CD4-positive, alpha-beta T cell (primary cell): ENCODE data around the gene SCG5. TPM values are rescaled to one million over a fixed set of nuclear protein-coding genes. Genes with fewer than 3 reads are reported as not detected.

ENCODE experiments used
- ATAC-seq: fragments of 200-7000 bp; cut with Tn5 transposase; one replicate; pipeline ENCODE4 v1.10.0; 2022; ENCODE audit warnings: mild to moderate bottlenecking; ENCODE audit not compliant: poor library complexity
- CTCF ChIA-PET: fragments of 350-600 bp; sonication (Branson Sonifier 250); formaldehyde crosslinking; loops from one replicate; lab custom pipeline; 2021; ENCODE audit warnings: antibody characterized with exemption, inconsistent platforms; lab: Charles Lee
- POLR2A ChIA-PET: fragments of 350-600 bp; sonication (Branson Sonifier 250); formaldehyde crosslinking; loops from one replicate; lab custom pipeline; 2021; ENCODE audit warnings: antibody characterized with exemption, inconsistent platforms; lab: Charles Lee
- DNase-seq, 14 experiments: peaks; one replicate each; pipeline ENCODE4 v3.0.0-alpha.2; 2013 to 2020; ENCODE audit warnings: mixed read lengths in 2 of 14
- H3K27ac ChIP-seq, 2 donors: one replicate each; pipeline versions ENCODE4 v1.5.1 to v1.7.0; 2013; ENCODE audit warnings: low read length in 2 of 2, low read depth in 1 of 2, mild to moderate bottlenecking in 1 of 2
- H3K27me3 ChIP-seq, 2 experiments: 1 replicate in 1 of 2; 2 replicates in 1 of 2; pipeline versions ENCODE4 v1.6.1 to v1.7.0; 2013; ENCODE audit warnings: low read length in 2 of 2, control low read depth in 1 of 2, mild to moderate bottlenecking in 1 of 2, moderate library complexity in 1 of 2; ENCODE audit not compliant: insufficient read depth in 2 of 2, control insufficient read depth in 1 of 2
- H3K36me3 ChIP-seq: one replicate; pipeline ENCODE4 v1.6.1; 2013; ENCODE audit warnings: low read length, control low read depth; ENCODE audit not compliant: insufficient read depth
- H3K4me1 ChIP-seq: one replicate; pipeline ENCODE4 v1.6.1; 2013; ENCODE audit warnings: low read length, control low read depth; ENCODE audit not compliant: insufficient read depth
- H3K4me3 ChIP-seq: one replicate; pipeline ENCODE4 v1.5.1; 2013; ENCODE audit warnings: mild to moderate bottlenecking, low read length, moderate library complexity
- H3K9me3 ChIP-seq, 2 experiments: 1 replicate in 1 of 2; 2 replicates in 1 of 2; pipeline versions ENCODE4 v1.6.1 to v1.7.0; 2013; ENCODE audit warnings: low read length in 2 of 2, mild to moderate bottlenecking in 2 of 2, control low read depth in 1 of 2, moderate library complexity in 1 of 2; ENCODE audit not compliant: control insufficient read depth in 1 of 2, insufficient read depth in 1 of 2
- H3K27ac Mint-ChIP-seq: one replicate; pipeline ENCODE4 v1.8.0; 2020; ENCODE audit warnings: mixed read lengths
- H3K27me3 Mint-ChIP-seq: one replicate; pipeline ENCODE4 v1.8.0; 2021; ENCODE audit warnings: mixed read lengths
- H3K36me3 Mint-ChIP-seq: one replicate; pipeline ENCODE4 v1.8.0; 2021; ENCODE audit warnings: low read depth, mixed read lengths
- H3K4me1 Mint-ChIP-seq: one replicate; pipeline ENCODE4 v1.8.0; 2021; ENCODE audit warnings: low read depth, mixed read lengths
- H3K4me3 Mint-ChIP-seq: one replicate; pipeline ENCODE4 v1.8.0; 2020; ENCODE audit warnings: mild to moderate bottlenecking, mixed read lengths
- H3K9me3 Mint-ChIP-seq: one replicate; pipeline ENCODE4 v1.8.0; 2020; ENCODE audit warnings: mixed read lengths
- intact Hi-C, 2 experiments: fragments of 100-400 bp; cut with DNase I in 1 of 2; cut with micrococcal nuclease in 1 of 2; formaldehyde crosslinking; loops; one replicate each; pipeline versions ENCODE4 v1.15.1 to v1.9.0; 2023 to 2025; cut with DNase I, micrococcal nuclease
- total RNA-seq, 174 experiments: library from RNA in 2 of 174; stranded (reverse) in 2 of 174; gene quantifications; one replicate each; pipeline ENCODE4 v1.2.3 and lab custom pipeline; 2021 to 2026
- TF ChIP-seq, protein P1 (sequence below): fragments of 200-600 bp; IDR thresholded peaks from one replicate; pipeline ENCODE4 v1.8.0; 2022; ENCODE audit warnings: antibody characterized with exemption, mild to moderate bottlenecking

SCG5 gene
- total RNA-seq, 2 experiments from 2014 or later = not detected

DNA sequence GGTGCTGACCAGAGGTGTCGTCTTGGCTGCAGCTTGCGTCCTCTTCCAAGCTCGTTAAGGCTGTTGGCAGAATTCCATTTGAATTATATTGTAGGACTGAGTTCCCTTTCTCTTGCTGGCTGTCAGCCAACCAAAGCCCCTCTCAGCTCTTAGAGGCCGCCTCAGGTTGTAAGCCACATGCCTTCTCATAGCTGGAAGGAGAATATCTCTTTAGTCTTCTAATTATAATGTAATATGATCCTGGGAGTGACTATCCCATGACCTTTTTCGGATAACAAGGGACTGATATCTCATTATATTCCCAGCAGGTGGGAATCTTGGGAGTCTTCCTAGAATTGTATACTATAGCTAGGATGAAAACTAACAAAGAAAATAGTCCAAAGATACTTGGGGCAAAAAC lies 4.8 kb downstream of the SCG5 start:
- ChIA-PET POLR2A (no interaction called here), CTCF (interaction anchor here (1.2 kb wide), 1 partner anchor 16 kb away, joined by 4 read pairs; no protein-coding TSS in a partner anchor)
- no peaks in the 10 kb centered on the region for H3K36me3 ChIP-seq
- Mint-ChIP-seq H3K9me3 (no peaks in the 10 kb centered on the region), H3K4me3 (no peak overlapping the region), H3K27me3 (no peaks in the 10 kb centered on the region), H3K4me1 (no peaks in the 10 kb centered on the region), H3K27ac (no peak overlapping the region), H3K36me3 (no peaks in the 10 kb centered on the region)
- no peak for ATAC-seq
- no peak for DNase-seq
- intact Hi-C loops = no loop called here
- no peaks in the 10 kb centered on the region for H3K27me3 ChIP-seq
- no peaks in the 10 kb centered on the region for H3K4me1 ChIP-seq
- no peak overlapping the region for H3K4me3 ChIP-seq
- no peaks in the 10 kb centered on the region for H3K9me3 ChIP-seq
- no peak overlapping the region for H3K27ac ChIP-seq
- TF ChIP-seq, protein P1, sequence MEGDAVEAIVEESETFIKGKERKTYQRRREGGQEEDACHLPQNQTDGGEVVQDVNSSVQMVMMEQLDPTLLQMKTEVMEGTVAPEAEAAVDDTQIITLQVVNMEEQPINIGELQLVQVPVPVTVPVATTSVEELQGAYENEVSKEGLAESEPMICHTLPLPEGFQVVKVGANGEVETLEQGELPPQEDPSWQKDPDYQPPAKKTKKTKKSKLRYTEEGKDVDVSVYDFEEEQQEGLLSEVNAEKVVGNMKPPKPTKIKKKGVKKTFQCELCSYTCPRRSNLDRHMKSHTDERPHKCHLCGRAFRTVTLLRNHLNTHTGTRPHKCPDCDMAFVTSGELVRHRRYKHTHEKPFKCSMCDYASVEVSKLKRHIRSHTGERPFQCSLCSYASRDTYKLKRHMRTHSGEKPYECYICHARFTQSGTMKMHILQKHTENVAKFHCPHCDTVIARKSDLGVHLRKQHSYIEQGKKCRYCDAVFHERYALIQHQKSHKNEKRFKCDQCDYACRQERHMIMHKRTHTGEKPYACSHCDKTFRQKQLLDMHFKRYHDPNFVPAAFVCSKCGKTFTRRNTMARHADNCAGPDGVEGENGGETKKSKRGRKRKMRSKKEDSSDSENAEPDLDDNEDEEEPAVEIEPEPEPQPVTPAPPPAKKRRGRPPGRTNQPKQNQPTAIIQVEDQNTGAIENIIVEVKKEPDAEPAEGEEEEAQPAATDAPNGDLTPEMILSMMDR = no peak

DNA sequence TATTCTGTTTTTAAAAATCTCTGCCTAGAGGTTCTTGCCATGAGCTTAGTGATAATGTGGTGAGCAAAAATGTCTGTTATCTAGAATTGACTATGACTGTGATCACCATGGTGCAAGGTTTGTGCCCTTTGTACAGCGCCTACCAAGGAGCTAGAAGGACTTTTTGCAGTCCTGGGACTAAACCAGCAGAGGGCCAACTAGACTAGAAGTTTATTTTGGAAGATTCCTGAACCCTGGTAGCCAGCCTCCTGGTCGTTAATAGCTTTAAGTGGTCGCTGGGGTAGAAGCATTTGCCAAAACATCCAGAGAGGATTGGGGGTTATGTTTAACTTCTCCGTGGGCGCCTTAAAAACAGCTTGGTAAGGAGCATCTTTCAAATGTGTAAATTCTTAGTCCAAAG lies 7.8 kb downstream of the SCG5 start:
- no peak overlapping the region for H3K27ac ChIP-seq
- H3K27ac Mint-ChIP-seq = no peak overlapping the region
- no peaks in the 10 kb centered on the region for H3K27me3 Mint-ChIP-seq
- no peak overlapping the region for H3K4me3 Mint-ChIP-seq
- H3K4me1 Mint-ChIP-seq = no peaks in the 10 kb centered on the region
- no peak overlapping the region for H3K4me3 ChIP-seq
- H3K27me3 ChIP-seq = no peaks in the 10 kb centered on the region
- H3K36me3 ChIP-seq = no peaks in the 10 kb centered on the region
- H3K9me3 Mint-ChIP-seq = no peaks in the 10 kb centered on the region
- no peaks in the 10 kb centered on the region for H3K4me1 ChIP-seq
- no peaks in the 10 kb centered on the region for H3K9me3 ChIP-seq
- no peaks in the 10 kb centered on the region for H3K36me3 Mint-ChIP-seq
- ChIA-PET CTCF (interaction anchor here (1.0 kb wide), 1 partner anchor 13 kb away, joined by 5 read pairs; no protein-coding TSS in a partner anchor), POLR2A (no interaction called here)
- intact Hi-C loops = no loop called here
- TF ChIP-seq, protein P1 = no peak
- DNase-seq (no peak), ATAC-seq (no peak)

DNA sequence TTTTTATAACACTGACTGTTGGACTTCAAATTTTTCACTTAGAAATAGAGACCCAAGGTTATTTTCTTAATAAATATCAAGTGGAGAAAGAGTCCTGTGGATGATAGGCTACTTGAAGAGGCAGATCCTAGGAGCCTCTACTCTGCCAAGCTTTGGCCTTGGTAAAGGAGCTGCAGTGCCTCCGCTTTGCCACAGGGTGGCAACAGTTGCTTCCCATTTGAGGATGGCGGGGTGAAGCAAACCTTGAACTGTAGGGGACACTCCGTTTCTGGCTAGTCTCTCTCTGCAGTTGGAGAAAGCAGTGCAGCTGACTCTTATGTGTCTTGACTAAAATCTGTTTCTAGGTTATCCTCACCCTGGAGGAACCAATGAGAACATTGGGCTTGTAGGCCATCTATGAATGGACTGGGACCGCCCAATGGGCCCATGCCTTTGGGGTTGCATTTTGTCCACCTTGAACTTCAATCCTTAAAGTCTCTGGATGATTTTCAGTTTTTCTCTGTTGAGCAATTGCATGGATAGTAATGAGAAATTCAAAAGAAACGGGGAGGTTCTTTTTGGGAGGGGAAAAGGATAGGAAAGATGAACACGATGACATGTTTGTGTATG lies 9.8 kb downstream of the SCG5 start:
- Mint-ChIP-seq H3K27ac (no peak overlapping the region), H3K4me3 (no peak overlapping the region), H3K9me3 (no peaks in the 10 kb centered on the region), H3K4me1 (no peaks in the 10 kb centered on the region), H3K27me3 (no peaks in the 10 kb centered on the region), H3K36me3 (no peaks in the 10 kb centered on the region)
- ATAC-seq (peak; percentile 74), DNase-seq (peak; percentile 6 to 68 (median 24))
- Histone ChIP-seq H3K4me1 (no peaks in the 10 kb centered on the region), H3K27me3 (no peaks in the 10 kb centered on the region), H3K4me3 (no peak overlapping the region), H3K36me3 (no peaks in the 10 kb centered on the region), H3K9me3 (no peaks in the 10 kb centered on the region), H3K27ac (no peak overlapping the region)
- intact Hi-C loops = no loop called here
- TF ChIP-seq, protein P1 = peak; percentile 74
- ChIA-PET POLR2A (no interaction called here), CTCF (interaction anchor here (0.8 to 1.4 kb wide), 4 partner anchors 8 to 14 kb away, joined by 3 to 4 read pairs (median 3); no protein-coding TSS in a partner anchor)
